ENCODE measurements around the gene SLC25A11.

SLC25A11 gene, protein sequence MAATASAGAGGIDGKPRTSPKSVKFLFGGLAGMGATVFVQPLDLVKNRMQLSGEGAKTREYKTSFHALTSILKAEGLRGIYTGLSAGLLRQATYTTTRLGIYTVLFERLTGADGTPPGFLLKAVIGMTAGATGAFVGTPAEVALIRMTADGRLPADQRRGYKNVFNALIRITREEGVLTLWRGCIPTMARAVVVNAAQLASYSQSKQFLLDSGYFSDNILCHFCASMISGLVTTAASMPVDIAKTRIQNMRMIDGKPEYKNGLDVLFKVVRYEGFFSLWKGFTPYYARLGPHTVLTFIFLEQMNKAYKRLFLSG
- total RNA-seq: 24.3 to 91.8 (median 51.2) reads per million in 17 experiments

DNA sequence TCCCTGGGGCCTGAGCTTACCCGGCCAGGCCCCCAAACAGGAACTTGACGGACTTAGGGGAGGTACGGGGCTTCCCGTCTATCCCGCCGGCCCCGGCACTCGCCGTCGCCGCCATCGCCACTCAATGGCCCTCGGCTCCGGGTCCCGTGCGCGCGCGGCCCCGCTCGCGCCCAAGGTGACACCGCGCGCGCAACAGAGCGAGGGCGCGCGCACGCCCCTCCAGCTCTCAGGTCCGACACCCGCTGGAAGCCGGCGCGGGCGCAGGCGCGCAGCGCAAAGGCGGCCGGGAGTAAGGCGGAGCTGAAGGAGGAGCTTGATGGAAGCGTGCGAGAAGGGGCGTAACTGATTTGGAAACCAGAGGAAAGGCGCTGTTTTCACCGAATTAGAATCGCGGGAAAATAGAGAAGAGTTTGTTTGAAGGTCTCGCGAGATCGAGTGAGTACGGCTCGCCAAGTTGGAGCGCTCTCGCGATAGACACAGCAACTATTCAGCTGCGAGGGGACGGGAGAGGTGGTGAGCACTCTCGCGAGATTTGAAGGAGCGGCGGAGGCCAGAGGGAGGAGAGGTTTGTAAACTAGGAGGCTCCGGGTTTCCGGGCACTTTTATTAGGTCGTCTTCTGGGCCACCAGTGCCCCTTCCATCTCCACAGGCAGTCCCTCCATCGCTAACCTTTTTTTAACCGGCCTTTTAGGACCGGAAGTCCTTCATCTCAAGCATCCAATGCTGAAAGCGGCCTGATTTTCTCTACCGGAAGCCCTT is at the start of gene SLC25A11, which contains the start of gene RNF167:
TSS of gene SLC25A11 (minus strand) at position 251 of the 759 bp plus-strand sequence. CDS start at position 115, 136 bp downstream.
TSS of gene RNF167 (plus strand) at position 473 of the 759 bp plus-strand sequence. CDS start 642 bp downstream, outside the sequence.
- peak; percentile 98 to 100 (median 100) for DNase-seq

DNA sequence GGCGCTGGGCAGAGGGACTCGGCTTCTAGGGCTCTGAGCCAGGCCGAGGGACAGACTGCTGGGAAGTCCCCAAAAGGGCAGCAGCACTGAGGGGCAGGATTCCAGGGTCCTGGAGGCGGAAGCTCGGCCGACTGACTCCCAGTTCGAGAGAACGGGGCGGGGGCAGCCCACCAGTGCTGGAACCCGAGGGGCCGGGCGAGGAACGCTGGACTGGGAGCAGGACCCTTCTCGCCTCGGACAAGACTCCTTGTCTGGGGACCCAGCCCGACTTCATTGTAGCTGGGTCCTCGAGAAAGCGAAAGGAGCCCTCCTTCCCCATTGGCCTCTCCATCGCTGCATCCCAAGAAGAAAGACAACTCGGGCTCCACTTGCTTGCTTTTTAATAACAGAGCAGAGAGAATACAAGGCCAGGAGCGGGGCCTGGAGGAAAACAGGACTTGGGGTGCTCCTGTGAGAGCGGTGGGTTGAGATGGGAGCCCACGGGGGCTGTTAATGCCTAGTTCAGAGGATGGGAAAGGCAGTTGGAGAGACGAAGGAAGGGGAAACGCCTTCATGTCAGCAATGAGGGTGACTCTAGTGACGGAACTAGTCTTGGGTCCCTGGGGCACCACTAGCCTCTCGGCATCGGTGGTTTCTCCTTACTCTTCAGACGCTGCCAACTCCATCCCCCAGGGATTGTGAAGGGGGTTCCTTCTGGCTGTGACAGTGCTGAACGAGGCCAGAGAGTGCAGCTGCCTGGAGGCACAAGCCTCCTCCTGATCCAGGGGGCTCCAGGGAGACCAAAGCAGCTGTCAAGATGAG is 48.1 kb upstream of the SLC25A11 start:
- peak in 3 of 4 experiments; percentile 38 to 42 (median 38) for DNase-seq

DNA sequence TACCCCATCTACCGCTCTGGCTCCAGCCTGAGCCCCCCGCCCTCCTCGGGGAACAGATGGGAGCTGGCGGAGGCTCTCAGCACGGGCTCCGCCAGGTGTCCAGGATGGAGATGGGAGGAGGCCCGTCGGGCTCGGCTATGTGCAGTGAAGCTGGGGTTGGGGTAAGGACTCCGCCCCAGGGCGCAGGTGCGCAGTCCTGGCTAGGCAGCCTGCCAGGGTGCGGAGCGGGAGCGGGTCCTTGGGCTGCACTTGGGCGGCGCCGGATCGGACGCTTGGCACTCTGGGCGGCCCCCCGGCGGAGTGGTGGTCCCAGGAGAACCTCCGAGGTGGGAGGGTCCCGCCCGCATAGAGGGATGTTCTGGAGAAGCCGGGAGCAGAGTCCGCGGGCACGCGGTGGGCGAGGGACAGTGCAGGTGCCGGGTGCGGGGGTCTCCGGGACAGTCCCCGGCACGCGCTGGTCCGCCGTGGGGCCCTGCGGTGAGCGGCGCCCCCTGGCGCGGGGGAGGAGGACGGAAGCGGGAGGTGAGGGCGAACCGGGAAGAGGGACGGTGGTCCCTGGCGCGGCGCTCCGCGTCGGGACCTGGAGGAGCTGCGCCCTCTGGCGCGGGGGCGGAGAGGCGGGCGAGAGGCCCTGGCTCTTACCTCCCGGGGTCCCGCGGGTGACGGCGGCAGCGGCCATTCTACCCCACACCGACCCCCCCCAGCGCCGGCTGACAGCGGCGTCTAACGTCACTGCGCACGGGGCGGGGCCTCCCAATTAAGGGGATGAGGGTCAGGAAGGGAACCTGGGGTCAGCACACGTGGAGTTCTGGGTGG is 47.3 kb upstream of the SLC25A11 start, which contains the start of gene CAMTA2:
TSS of gene CAMTA2 (minus strand) at position 725 of the 816 bp plus-strand sequence. CDS start 1,453 bp downstream, outside the sequence.
- DNase-seq: peak; percentile 78 to 94 (median 86)

DNA sequence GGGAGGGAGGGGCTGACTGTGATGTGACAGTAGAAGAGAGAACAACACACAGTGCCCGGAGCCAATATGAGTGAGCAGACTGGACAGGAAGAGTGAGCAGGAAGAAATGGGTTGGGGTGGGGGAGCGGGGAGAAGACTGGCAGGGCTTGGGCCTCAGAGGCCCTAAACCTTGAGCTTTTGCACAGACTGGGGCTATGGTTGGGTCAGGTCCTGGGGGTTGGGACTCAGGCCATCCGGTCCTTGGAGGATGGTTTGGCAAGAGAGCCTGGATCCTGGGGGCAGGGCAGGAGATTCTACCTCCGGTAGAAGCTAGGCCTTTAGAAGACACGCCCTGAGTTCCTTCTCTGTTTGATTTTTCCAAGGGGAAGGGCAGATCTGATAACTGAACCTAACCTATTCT is 46.6 kb upstream of the SLC25A11 start:
- peak in 3 of 4 experiments; percentile 29 to 41 (median 39) for DNase-seq

DNA sequence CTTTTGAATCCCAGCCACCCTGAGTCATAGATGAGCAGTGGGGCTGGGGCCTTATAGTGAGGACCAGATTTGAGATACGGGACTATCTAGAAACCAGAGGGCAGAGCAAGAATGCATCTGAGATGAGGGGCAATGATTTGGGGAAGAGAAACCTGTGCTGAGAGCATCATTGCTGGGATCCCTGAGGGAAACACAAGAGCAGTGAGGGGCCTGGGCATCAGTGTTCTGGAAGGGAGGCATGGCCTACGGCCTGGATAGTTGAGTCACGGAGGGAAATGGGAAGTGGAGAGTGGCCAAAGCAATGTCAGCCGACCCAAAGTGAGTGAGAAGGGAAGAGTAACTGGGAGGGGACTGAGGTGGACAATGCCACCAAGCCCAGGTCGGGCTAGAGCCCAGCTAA is 42.5 kb upstream of the SLC25A11 start:
- DNase-seq: peak in 2 of 4 experiments; percentile 40 to 44

DNA sequence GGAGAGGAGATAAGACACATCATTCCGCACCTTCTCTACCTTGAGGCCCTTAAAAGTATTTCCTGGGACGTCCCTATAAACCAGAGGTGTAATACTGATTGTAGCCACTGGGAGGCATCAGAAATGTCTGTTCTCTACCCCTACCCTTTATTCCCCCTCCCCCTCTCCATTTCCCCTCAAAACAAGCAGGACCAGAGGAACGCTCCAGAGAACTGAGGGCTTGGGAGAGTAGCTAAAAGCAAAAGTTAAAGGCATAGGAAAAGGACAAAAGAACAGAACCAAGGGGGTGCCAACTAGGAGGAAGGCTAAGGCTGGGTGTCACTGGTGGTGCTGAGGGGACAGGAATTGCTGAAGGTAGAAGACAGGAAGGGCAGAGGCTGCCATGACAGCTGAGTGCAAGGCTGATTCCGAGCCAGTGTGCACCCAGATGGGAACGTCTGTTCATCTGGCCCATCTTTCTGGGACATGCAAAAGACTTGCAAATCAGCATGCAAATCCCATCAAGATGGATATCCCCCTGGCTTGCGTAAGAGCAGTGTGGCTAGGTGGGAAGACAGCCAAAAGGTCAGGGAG is 40.9 kb upstream of the SLC25A11 start:
- DNase-seq: peak; percentile 34 to 61 (median 50)

DNA sequence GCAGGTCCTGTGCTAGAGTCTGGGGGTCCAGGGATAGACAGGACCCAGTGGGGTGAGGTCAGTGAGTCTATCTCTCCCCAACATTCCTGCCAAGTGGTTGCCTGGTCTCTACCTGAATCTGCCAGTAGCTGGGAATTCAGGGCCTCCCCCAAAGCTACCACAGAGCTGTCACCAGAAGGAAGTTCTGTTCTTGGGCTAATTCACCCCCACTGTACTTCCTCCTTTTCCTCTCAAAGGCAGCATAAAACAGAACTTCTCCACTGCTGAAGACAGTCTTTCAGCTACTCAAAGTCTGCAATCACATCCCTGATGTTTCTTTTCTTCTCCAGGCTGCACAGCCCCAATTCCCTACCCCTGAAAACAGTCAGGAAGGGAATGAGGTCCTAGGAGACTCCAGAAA is 38.9 kb upstream of the SLC25A11 start:
- DNase-seq: peak; percentile 58 to 84 (median 78)

DNA sequence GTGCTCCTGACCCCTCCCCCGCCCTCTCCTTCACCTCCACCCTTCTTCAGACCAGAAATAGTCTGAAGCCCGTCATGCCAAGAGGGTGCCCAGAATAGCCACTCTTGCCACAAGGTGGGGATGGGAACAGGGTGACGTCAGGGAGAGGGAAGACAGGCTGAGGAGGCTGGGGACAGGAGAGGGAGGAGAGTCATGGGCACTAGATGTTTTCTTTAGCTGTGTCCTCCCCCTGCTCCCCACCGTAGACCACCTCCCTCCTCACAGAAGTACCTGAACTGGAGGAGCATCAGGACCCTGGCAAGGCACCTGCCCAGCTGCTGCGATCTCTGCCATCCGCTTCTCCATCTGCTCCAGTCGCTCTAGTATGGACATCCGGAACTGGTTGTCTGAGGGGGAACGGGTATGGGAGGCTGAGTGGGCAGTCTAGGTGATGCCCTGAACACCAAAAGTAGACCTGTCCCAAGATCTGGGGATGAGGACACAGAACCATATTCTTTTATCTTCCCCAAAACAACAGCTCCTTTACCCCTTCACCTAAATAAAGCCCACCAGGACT is 34.3 kb upstream of the SLC25A11 start:
- DNase-seq: peak in 1 of 4 experiments; percentile 12

DNA sequence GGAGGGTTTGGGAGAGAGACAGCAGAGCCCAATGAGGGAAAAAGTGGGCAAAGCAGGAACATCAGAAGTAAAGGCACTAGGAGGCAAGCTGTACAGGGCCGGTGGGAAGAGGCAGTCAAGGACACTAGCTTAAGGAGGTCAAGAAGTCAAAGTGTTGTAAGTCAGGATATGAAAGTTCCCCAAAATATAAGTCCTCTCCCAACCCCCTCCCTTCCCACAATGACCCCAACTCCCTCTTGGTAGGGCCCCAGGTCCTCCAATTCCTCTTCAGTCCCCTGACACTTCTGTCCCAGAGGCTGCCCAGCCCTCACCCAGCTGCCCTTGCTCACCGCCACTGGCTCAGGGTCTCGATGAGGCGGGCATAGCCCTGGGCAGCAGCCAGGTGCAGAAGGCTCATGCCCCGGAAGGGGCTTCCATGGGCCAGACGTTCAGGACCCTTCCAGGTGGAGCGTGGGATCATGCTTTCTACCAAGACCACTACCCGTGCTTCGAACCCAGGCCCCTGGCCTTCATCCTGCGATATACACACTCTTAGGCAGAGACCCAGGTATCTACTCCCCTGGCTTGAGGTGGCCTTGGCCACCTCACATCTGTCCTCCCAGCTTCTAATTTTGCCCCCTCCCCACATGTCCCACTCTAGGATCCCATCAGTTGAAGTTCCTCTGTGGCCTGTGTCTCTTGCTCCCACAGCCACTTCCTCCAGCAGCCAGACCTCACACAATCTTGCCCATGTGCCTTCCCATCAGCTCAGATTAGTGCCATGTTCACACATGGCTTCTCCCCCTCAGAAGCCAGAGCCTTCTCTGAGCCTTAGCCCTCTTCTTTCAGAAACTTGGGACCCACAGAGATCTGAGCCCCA is 33.6 kb upstream of the SLC25A11 start:
- peak; percentile 26 to 64 (median 59) for DNase-seq

DNA sequence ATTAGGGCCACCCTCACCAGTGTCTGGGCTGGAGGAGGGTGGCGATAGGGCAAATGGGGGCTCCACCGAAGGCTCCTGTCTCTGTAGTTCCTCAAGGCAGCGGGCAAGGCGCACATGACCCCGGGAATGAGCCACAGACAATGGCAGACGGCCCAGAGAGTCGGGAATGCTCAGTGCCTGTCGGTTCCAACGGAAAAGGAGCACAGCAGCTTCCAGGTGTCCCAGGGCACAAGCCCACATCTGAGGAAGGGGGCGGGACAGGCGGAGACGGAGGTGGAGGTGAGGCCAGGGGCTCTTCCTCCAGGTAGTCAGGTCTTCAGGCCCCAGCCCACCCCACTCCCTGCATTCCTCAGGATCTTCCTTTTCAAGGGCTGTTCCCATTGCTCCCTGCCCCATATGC is 32.9 kb upstream of the SLC25A11 start:
- no peak for DNase-seq

DNA sequence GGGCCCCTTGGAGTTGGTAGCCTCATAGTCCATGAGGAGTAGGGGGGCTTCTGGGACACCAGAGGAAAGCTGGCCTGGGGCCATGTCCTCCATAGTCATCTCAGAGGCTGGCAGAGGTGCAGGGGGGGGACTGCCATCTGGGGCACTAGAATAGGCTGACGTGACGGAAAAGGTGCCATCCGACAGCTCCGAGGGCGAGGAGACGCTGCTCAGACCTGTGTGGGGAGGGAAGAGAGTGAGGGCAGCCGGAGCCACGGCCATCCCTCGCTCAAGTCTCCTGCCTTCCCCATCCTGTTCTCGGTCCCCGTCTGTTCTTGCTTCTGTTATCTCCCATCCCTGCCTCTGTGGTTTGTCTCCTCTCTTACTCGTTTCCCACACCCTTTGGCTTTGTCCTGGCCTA is 32.5 kb upstream of the SLC25A11 start:
- no peak for DNase-seq

DNA sequence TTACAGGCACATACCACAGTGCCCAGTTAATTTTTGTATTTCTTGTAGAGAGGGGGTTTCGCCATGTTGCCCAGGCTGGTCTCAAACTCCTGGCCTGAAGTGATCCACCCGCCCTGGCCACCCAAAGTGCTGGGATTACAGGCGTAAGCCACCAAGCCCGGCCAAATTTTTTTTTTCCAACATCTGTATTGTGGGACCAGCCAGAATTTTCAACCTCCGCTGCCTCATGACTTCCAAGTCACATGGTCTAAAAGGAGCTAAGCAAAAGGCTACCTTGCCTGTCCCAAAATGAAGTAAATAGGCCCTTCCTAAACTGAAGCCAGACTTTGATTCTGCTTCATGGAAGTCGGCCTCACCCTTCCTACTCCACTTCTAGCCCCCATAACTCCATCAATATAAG is 32.0 kb upstream of the SLC25A11 start:
- no peak for DNase-seq

DNA sequence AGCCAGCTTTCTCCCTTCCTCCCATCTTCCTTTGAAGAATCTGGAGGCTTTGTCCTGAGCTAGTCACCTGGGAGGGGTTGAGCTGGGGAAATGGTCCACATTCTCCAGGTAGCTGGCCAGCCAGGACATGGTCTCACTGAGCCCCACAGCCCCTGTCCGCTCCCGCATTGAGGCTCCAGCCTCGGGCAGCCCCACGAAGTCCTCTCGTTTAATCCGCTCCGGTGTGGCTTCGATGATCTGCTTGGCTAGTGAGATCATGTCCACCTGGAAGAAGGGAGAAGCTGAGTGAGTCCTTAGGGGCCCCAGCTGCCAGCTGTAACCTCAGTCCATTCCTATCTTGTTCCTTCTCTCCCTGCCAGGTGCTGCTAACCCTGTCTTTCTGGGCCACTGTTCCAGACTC is 30.4 kb upstream of the SLC25A11 start:
- DNase-seq: no peak

DNA sequence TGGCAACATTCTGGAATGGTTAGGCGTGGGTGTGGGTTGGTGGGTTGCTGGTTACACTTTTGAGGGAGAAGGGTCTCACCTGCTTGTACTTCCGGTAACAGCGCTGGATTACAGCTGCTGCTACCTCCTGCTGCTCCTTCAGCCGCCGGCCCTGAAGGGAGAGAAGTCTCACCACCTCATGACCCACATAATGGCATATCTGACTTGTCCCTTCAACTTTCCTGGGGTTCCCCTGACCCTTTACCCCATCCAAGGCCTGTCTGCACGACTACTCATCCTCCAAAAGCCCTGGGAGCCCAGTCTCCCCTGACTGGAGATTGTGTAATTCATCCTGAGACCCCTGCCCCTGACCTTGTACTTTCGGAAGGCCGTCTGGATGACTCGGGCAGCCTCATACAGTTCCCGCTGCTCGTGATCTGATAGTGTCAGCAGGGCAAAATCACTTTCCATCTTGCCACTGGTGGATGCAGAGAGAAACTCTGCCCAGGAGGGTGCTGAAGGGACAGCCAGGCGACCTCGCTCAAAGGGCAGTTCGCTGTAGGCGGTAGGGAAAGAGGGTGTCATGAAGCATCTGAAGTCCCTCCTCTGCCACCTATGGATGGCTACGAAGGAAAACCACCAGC is 29.8 kb upstream of the SLC25A11 start:
- DNase-seq: peak in 2 of 4 experiments; percentile 43 to 45

DNA sequence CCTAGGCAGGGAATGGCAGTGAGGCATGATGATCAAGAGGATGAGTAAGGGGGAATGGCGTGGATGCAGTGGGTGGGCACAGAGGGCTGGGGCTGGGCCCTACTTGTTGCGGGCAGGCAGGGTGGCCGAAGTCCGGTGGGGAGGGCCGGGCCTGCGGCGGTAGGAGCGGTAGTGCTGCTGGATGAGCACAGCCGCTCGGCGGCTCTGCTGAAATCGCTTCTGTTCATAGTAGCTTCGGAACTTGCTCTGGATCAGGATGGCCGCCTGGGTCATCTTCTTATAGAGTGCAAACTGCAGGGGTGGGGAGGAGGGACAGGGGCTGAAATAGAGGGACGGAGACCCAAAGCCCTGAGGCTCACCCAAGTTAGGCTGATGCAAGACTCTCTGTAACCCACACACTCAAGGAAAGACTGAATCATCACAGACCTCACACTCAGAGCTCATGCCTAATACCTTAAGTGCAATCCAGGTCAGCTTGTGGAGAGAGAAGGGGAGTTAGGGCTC is 29.3 kb upstream of the SLC25A11 start:
- DNase-seq: peak; percentile 42 to 77 (median 62)

DNA sequence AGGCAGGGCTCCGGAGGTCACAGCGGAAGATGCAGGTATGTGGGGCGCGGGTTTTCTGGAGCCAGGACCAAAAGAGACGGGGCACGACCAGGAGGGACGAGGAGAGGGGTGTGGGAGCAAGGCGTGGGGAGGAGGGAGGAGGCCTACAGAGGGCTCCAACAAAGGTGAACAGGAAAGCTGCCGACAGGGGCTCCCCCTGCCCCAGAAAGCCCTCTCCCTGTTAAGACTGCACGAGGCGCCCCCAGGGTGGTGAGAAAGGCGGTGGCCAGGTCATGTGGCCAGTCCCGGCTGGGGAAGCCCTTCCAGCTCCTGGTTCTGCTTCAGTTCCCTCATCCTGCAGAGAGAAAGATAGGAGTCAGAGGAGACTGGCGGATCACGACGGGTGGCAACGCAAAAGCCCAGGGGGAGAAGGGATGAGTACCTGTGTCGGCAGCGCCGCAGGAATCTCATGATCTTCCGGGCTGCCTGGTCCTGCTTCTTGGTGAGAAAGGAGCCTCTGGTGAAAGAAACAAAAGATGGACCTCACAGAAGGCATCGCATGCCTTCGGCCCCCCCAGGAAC is 28.7 kb upstream of the SLC25A11 start:
- peak in 3 of 4 experiments; percentile 35 to 69 (median 52) for DNase-seq

DNA sequence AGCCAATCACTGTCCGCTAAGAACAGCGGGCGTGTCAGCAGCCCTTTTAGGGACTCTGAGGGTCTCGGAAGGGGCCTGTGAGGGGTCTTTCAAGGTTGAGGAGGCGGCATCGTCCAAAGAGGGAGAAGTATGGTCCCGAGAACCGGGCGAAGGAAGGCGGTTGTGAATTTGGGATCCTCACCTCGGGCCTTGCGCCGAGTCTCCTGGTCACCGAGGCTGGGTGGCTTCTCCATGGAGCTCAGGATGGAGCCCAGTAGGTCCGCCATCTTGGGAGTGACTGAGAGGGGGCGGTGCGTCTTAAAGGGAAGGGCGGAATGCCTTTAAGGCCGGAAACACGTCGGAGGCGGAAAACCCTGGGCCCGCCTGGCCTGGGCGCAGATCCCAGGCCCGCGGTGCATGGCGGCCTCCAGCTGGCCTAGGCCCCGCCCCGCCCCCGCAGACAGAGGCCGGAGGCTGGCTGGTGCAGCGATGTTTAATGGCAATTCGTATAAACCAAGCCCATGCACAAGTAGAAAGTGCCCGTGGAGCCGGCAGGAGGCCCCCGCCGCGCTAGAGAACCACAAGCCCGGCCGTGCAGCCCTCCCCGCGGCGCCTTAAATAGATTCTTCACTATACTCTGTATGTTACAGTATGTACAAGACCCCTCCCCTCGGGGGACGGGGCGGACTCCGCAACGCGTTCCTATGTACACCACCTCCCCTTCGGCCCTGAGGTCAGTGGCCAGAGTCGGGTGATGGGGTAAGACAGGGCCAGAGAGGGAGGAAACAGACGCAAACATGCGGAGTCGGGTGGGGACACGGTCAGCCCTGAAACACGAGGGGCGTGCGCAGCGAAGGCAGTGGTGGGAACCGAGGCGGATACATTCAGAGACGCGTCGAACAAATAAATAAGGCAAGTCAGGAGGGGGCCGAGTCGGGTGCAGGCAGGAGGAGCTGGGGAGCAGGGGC is 28.0 kb upstream of the SLC25A11 start, which contains the start of gene SPAG7:
TSS of gene SPAG7 (minus strand) at position 279 of the 947 bp plus-strand sequence. CDS start at position 266, 13 bp downstream.
- DNase-seq: peak; percentile 97 to 98 (median 98)
